Measurements from ENCODE around the gene ORC4. TPM values are rescaled to one million over a fixed set of nuclear protein-coding genes. Genes with fewer than 3 reads are reported as not detected.

The ORC4 gene
- total and polyA plus RNA-seq, 8 donors = 4.9 to 86.1 (median 9.6) TPM

DNA sequence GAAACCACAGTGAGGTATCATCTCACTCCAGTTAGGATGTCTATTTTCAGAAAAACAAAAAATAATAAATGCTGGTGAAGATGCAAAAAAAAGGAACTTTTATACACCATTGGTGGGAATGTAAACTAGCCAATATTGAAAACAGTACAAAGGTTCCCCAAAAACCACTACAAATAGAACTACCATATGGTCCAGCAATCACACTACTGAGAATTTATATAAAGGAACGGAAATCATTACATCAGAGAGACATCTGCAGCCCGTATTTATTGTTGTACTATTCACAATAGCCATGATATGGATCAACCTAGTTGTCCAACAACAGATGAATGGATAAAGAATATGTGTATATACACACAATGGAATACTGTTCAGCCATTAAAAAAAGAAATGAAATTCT lies 52.0 kb downstream of the ORC4 start:
- no peaks in the 10 kb centered on the region for H3K27me3 ChIP-seq
- no peaks in the 10 kb centered on the region for H3K4me1 ChIP-seq
- H3K9me3 ChIP-seq = peaks cover 0 to 6% (median 3%) of the 10 kb centered on the region in 4 donors
- H3K36me3 ChIP-seq = peaks cover 0 to 45% (median 34%) of the 10 kb centered on the region in 4 donors
- no peak overlapping the region for H3K4me3 ChIP-seq
- DNase-seq = no peak
- TF ChIP-seq POLR2AphosphoS5 (IDR thresholded peaks at IDR 0.05) = no peak
- no peak for TF ChIP-seq EP300 (IDR thresholded peaks at IDR 0.05)
- no peak for TF ChIP-seq POLR2A (IDR thresholded peaks at IDR 0.05)
- TF ChIP-seq, protein P1, sequence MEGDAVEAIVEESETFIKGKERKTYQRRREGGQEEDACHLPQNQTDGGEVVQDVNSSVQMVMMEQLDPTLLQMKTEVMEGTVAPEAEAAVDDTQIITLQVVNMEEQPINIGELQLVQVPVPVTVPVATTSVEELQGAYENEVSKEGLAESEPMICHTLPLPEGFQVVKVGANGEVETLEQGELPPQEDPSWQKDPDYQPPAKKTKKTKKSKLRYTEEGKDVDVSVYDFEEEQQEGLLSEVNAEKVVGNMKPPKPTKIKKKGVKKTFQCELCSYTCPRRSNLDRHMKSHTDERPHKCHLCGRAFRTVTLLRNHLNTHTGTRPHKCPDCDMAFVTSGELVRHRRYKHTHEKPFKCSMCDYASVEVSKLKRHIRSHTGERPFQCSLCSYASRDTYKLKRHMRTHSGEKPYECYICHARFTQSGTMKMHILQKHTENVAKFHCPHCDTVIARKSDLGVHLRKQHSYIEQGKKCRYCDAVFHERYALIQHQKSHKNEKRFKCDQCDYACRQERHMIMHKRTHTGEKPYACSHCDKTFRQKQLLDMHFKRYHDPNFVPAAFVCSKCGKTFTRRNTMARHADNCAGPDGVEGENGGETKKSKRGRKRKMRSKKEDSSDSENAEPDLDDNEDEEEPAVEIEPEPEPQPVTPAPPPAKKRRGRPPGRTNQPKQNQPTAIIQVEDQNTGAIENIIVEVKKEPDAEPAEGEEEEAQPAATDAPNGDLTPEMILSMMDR (IDR thresholded peaks at IDR 0.05) = no peak
- H3K27ac ChIP-seq = no peak overlapping the region
- intact Hi-C loops (cut with DNase I; ENCODE audit: low total_unique reads) = no loop called here
- 92 to 97% (median 95%) methylated on average over 2 of the region's 2 CpGs for WGBS, 5 donors

DNA sequence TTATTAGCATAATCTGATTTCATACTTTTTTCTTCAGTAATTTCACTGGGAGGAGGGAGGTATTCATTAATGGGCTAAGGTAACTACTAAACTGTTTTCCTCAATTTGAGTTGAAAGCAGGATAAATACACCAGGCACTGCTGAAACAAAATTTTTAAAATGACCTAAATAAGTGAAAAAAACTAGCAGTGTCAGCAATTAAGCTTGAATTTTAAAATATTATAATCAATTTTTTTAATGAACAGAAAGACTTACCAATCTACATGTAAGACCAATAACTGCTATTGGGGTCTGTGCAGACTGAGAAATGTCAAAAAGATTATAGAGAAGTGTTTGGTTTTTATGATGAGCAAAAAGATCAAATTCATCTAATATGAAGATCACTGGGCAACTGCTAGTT lies 68.4 kb downstream of the ORC4 start:
- DNase-seq = no peak
- intact Hi-C loops (cut with DNase I; ENCODE audit: low total_unique reads) = no loop called here
- TF ChIP-seq POLR2A (IDR thresholded peaks at IDR 0.05) (no peak), EP300 (IDR thresholded peaks at IDR 0.05) (no peak), POLR2AphosphoS5 (IDR thresholded peaks at IDR 0.05) (no peak)
- TF ChIP-seq, protein P1 (IDR thresholded peaks at IDR 0.05) = no peak
- H3K9me3 ChIP-seq = no peaks in the 10 kb centered on the region
- H3K4me3 ChIP-seq = no peak overlapping the region
- H3K4me1 ChIP-seq = no peaks in the 10 kb centered on the region
- H3K27me3 ChIP-seq = no peaks in the 10 kb centered on the region
- no peak overlapping the region for H3K27ac ChIP-seq
- H3K36me3 ChIP-seq = peaks cover 0 to 50% (median 40%) of the 10 kb centered on the region in 4 donors

DNA sequence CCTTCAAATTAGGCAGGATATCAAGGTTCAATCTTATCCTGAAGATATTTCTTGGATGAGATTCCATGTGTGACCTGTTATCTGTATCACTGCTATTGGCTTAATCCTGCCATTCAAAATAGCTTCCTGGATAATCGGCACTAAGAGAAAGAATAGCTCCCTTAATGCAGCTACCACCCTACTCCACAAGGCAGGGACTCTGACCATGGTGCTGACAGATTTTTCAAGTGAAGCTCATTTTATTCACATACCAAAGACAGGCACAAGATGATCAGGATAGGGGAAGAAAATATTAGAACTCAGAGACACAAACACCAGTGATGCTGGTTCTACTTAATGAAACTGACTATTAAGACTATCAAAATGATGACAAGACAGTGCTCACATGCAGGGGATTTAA lies 74.9 kb downstream of the ORC4 start:
- WGBS, 5 donors = 22 to 52% (median 47%) methylated on average over 1 of the region's 1 CpG
- intact Hi-C loops (cut with DNase I; ENCODE audit: low total_unique reads) = loop anchor here (10.0 kb wide), 1 partner anchor 569 kb away; no protein-coding TSS in a partner anchor
- Histone ChIP-seq H3K9me3 (no peaks in the 10 kb centered on the region), H3K27ac (no peak overlapping the region), H3K4me3 (no peak overlapping the region), H3K36me3 (peaks cover 0 to 40% (median 32%) of the 10 kb centered on the region in 4 donors), H3K27me3 (no peaks in the 10 kb centered on the region), H3K4me1 (peaks cover 0 to 4% (median 0%) of the 10 kb centered on the region in 4 donors)
- DNase-seq = peak in 1 of 2 donors; percentile 16
- TF ChIP-seq EP300 (IDR thresholded peaks at IDR 0.05) (no peak), POLR2A (IDR thresholded peaks at IDR 0.05) (no peak), POLR2AphosphoS5 (IDR thresholded peaks at IDR 0.05) (no peak)
- TF ChIP-seq, protein P1 (IDR thresholded peaks at IDR 0.05) = no peak

DNA sequence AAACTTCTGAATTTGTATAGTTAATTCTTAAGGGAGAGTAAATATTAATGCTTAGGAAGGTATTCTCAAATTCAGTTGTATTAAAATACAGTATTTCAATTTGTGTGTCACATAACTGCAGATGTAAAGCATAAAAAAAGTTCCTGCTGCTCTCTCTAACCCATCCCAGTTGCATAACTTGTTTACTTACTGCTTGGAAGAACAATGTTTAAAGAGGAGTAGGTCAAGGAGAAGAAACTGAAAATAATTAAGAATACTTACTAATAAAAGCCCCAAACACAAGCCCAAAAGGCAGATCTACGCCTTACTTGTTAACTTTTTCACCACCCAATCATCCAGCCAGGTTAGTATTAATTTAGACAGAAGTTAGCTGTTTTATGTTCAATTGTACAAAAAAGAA lies 81.2 kb downstream of the ORC4 start:
- intact Hi-C loops (cut with DNase I; ENCODE audit: low total_unique reads) = no loop called here
- TF ChIP-seq EP300 (IDR thresholded peaks at IDR 0.05) (no peak), POLR2AphosphoS5 (IDR thresholded peaks at IDR 0.05) (no peak), POLR2A (IDR thresholded peaks at IDR 0.05) (no peak)
- TF ChIP-seq, protein P1 (IDR thresholded peaks at IDR 0.05) = no peak
- Histone ChIP-seq H3K9me3 (no peaks in the 10 kb centered on the region), H3K27ac (peak overlapping the region in 1 of 5 donors; percentile 3), H3K36me3 (peaks cover 7 to 58% (median 48%) of the 10 kb centered on the region in 4 donors), H3K4me1 (peaks cover 0 to 15% (median 6%) of the 10 kb centered on the region in 4 donors), H3K4me3 (no peak overlapping the region), H3K27me3 (no peaks in the 10 kb centered on the region)
- no peak for DNase-seq
- WGBS, 5 donors = 82 to 100% (median 85%) methylated on average over 1 of the region's 1 CpG

All from stomach (tissue), 9 donors.